OCI-LY1 (cell line): ENCODE measurements around the gene EPHB2.
"Not testable (repeated sequence)": the region's sequence is repeated elsewhere in the genome, so short reads cannot be mapped to it uniquely, and the experiment has no call there.

Source experiments
- H2AFZ ChIP-seq: fragments of 200-600 bp; sonication (generic), shearing (Covaris generic); 2 replicates; pipeline ENCODE4 v1.6.0; 2014; ENCODE audit warnings: antibody characterized with exemption, mild to moderate bottlenecking, low read length
- H3F3A ChIP-seq: fragments of 200-600 bp; sonication (generic), shearing (Covaris generic); 2 replicates; pipeline ENCODE4 v1.6.0; 2014; ENCODE audit warnings: mild to moderate bottlenecking, antibody characterized with exemption, low read length, moderate library complexity; ENCODE audit not compliant: insufficient read depth
- H3K27ac ChIP-seq: fragments of 200-600 bp; sonication (generic); 2 replicates; pipeline ENCODE4 v1.5.1; 2014; ENCODE audit warnings: low read length, mixed run types, mild to moderate bottlenecking, low read depth; ENCODE audit not compliant: poor library complexity, severe bottlenecking
- H3K27me3 ChIP-seq: fragments of 200-600 bp; sonication (generic); 2 replicates; pipeline ENCODE4 v1.6.0; 2014; ENCODE audit warnings: antibody characterized with exemption, mild to moderate bottlenecking, low read length, moderate library complexity; ENCODE audit not compliant: insufficient read depth
- H3K36me3 ChIP-seq: fragments of 200-600 bp; sonication (generic); 2 replicates; pipeline ENCODE4 v1.6.1; 2014; ENCODE audit warnings: mild to moderate bottlenecking, antibody characterized with exemption, low read length, moderate library complexity, mixed read lengths; ENCODE audit not compliant: insufficient read depth
- H3K4me1 ChIP-seq: fragments of 200-600 bp; sonication (generic); 2 replicates; pipeline ENCODE4 v1.5.1; 2014; ENCODE audit warnings: mild to moderate bottlenecking, low read length, moderate library complexity; ENCODE audit not compliant: insufficient read depth, severe bottlenecking
- H3K4me2 ChIP-seq: fragments of 200-600 bp; sonication (generic), shearing (Covaris generic); 2 replicates; pipeline ENCODE4 v1.6.1; 2014; ENCODE audit warnings: low read length
- H3K4me3 ChIP-seq: fragments of 200-600 bp; sonication (generic); 2 replicates; pipeline ENCODE4 v1.5.1; 2014; ENCODE audit warnings: low read length, low read depth, mild to moderate bottlenecking, mixed read lengths; ENCODE audit not compliant: poor library complexity, severe bottlenecking
- H3K79me2 ChIP-seq: fragments of 200-600 bp; shearing (Covaris generic); 2 replicates; pipeline ENCODE4 v1.6.1; 2016; ENCODE audit warnings: mixed run types, low read length, mixed read lengths; ENCODE audit not compliant: insufficient read depth
- H3K9ac ChIP-seq: fragments of 200-600 bp; sonication (generic), shearing (Covaris generic); 2 replicates; pipeline ENCODE4 v1.6.1; 2014; ENCODE audit warnings: mild to moderate bottlenecking, low read length, mixed read lengths
- H3K9me2 ChIP-seq: fragments of 200-600 bp; sonication (generic), shearing (Covaris generic); 2 replicates; pipeline ENCODE4 v1.6.1; 2014; ENCODE audit warnings: low read depth, mild to moderate bottlenecking, low read length, mixed read lengths
- H3K9me3 ChIP-seq: fragments of 200-600 bp; shearing (Covaris generic); 2 replicates; pipeline ENCODE4 v1.6.1; 2014; ENCODE audit warnings: low read length, mixed read lengths
- H4K20me1 ChIP-seq: fragments of 200-600 bp; sonication (generic), shearing (Covaris generic); 2 replicates; pipeline ENCODE4 v1.6.0; 2016; ENCODE audit warnings: mild to moderate bottlenecking, low read length; ENCODE audit not compliant: insufficient read depth
- CTCF ChIP-seq: fragments of 200-600 bp; sonication (generic), shearing (Covaris generic); IDR thresholded peaks from 2 replicates; pipeline ENCODE4 v1.5.1; 2017; ENCODE audit warnings: mild to moderate bottlenecking, antibody characterized with exemption, low read length, moderate library complexity, mixed read lengths
- EZH2 ChIP-seq: fragments of 200-600 bp; sonication (generic), shearing (Covaris generic); IDR thresholded peaks from 2 replicates; pipeline ENCODE4 v1.8.0; 2017; ENCODE audit warnings: borderline replicate concordance, mixed run types, mild to moderate bottlenecking, antibody characterized with exemption, low read length, moderate library complexity, mixed read lengths

The EPHB2 gene

GRCh38 chr1:22662986-22663408 lies 47.6 kb upstream of the EPHB2 start:
- H3K79me2 ChIP-seq: no peaks in the 10 kb centered on the region
- no peak overlapping the region for H3K4me2 ChIP-seq
- H3K4me3 ChIP-seq: no peak overlapping the region
- H3K36me3 ChIP-seq: no peaks in the 10 kb centered on the region
- no peak overlapping the region for H3K9ac ChIP-seq
- no peaks in the 10 kb centered on the region for H3K9me2 ChIP-seq
- H4K20me1 ChIP-seq: no peaks in the 10 kb centered on the region
- no peak overlapping the region for H2AFZ ChIP-seq
- no peaks in the 10 kb centered on the region for H3F3A ChIP-seq
- no peaks in the 10 kb centered on the region for H3K4me1 ChIP-seq
- no peak for TF ChIP-seq CTCF
- no peak for TF ChIP-seq EZH2
- H3K9me3 ChIP-seq: no peaks in the 10 kb centered on the region
- no peak overlapping the region for H3K27ac ChIP-seq
- H3K27me3 ChIP-seq: no peaks in the 10 kb centered on the region; the same call in 1 of the 2 replicates

- H3K36me3 ChIP-seq: no peaks in the 10 kb centered on the region
- no peak overlapping the region for H2AFZ ChIP-seq
- no peak overlapping the region for H3K4me3 ChIP-seq
- H3F3A ChIP-seq: no peaks in the 10 kb centered on the region
- H3K9me3 ChIP-seq: no peaks in the 10 kb centered on the region
- no peaks in the 10 kb centered on the region for H3K79me2 ChIP-seq
- H3K9me2 ChIP-seq: no peaks in the 10 kb centered on the region
- no peaks in the 10 kb centered on the region for H4K20me1 ChIP-seq
- no peak overlapping the region for H3K9ac ChIP-seq
- H3K27ac ChIP-seq: no peak overlapping the region
- H3K4me2 ChIP-seq: no peak overlapping the region
- H3K4me1 ChIP-seq: no peaks in the 10 kb centered on the region
- TF ChIP-seq CTCF (peak; percentile 25; the same call in 1 of the 2 replicates), EZH2 (no peak)
- H3K27me3 ChIP-seq: no peaks in the 10 kb centered on the region; the same call in 1 of the 2 replicates
Observed at GRCh38 chr1:22665752-22666151, 44.9 kb upstream of the EPHB2 start.

- Histone ChIP-seq H3K9me3 (no peaks in the 10 kb centered on the region), H3K4me3 (no peak overlapping the region), H3K79me2 (no peaks in the 10 kb centered on the region), H2AFZ (no peak overlapping the region), H3K4me1 (no peaks in the 10 kb centered on the region), H3K27ac (no peak overlapping the region), H3K9me2 (no peaks in the 10 kb centered on the region), H3F3A (no peaks in the 10 kb centered on the region), H3K27me3 (no peaks in the 10 kb centered on the region; the same call in 1 of the 2 replicates), H3K4me2 (no peak overlapping the region), H4K20me1 (no peaks in the 10 kb centered on the region), H3K9ac (no peak overlapping the region), H3K36me3 (no peaks in the 10 kb centered on the region)
- TF ChIP-seq CTCF (no peak), EZH2 (no peak)
Observed at GRCh38 chr1:22666412-22666811, 44.2 kb upstream of the EPHB2 start.

GRCh38 chr1:22668840-22669239 lies 41.8 kb upstream of the EPHB2 start:
- not testable (repeated sequence) for H3K9me3 ChIP-seq, H4K20me1 ChIP-seq, H3K4me1 ChIP-seq, H3F3A ChIP-seq, H3K36me3 ChIP-seq, H3K27ac ChIP-seq, H3K4me2 ChIP-seq, H3K4me3 ChIP-seq, H3K27me3 ChIP-seq, H3K9me2 ChIP-seq, H3K79me2 ChIP-seq, H3K9ac ChIP-seq, H2AFZ ChIP-seq
